Jurkat, Clone E6-1 (cell line): ENCODE data around the gene PHF24. TPM values are rescaled to one million over a fixed set of nuclear protein-coding genes. Genes with fewer than 3 reads are reported as not detected.
"Not testable (repeated sequence)": the region's sequence is repeated elsewhere in the genome, so short reads cannot be mapped to it uniquely, and the experiment has no call there.

Source experiments
- DNase-seq: peaks from one replicate; pipeline ENCODE4 v3.0.0-alpha.2; 2011; ENCODE audit warnings: low read depth, low spot score
- H3K4me3 ChIP-seq: 2 replicates; pipeline ENCODE4 v1.5.1; 2011; ENCODE audit warnings: mild to moderate bottlenecking, low read length, control low read depth, moderate library complexity
- polyA plus RNA-seq: library from polyadenylated mRNA; unstranded; fragments of >200 nt; gene quantifications from one replicate; pipeline ENCODE4 v1.2.1, GENCODE V29; 2012; ENCODE audit warnings: missing spikeins; ENCODE audit not compliant: insufficient read length, insufficient read depth

Gene PHF24
- 0.90 TPM for polyA plus RNA-seq

- no peak for DNase-seq
- H3K4me3 ChIP-seq: peak within 1 kb of the TSS; percentile 30
Observed at GRCh38 chr9:34957492-34958410, at the start of gene PHF24. PHF24 (plus strand) TSS chr9:34958285; CDS start chr9:34971299, 13,014 bp downstream.

DNA sequence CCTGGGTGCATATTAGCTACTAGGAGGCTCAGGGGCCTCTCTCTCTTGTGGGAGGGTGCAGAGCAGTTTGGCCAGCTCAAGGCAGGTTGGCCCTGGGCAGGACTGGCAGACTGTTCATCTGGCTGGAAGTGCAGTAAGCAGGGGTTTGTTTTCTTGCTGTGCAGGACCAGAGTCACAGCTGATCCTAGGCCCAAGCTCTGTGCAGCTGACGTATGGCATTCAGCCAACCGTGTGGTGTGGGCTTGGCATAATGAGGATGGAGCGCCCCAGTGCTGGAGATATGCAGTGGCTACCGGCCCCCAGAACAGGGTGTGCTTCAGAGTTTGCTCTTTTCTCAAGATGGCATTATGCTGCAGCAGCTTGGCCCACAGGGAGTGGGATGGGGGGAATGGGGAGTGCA lies 31.0 kb upstream of the PHF24 start:
- no peak for DNase-seq
- H3K4me3 ChIP-seq: no peak overlapping the region

DNA sequence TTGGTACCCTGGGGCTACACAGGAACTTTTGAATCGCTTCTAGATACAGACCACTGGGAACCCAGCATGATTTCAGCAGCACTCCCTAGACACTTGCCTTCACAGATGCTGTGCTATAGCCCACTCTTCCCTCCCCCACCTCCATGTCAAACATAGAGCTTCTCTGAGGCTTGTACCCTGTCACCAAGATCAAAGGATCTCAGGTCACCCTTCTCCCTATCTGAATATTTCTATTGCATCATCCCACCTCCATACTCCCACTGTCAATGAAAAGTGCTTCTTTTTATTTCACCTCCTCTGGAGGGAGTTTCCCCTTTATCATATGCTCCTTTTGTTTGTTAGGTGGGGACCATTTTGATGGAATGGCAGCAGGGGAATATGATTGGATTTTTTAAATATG lies 29.2 kb upstream of the PHF24 start:
- DNase-seq: no peak
- H3K4me3 ChIP-seq: no peak overlapping the region

DNA sequence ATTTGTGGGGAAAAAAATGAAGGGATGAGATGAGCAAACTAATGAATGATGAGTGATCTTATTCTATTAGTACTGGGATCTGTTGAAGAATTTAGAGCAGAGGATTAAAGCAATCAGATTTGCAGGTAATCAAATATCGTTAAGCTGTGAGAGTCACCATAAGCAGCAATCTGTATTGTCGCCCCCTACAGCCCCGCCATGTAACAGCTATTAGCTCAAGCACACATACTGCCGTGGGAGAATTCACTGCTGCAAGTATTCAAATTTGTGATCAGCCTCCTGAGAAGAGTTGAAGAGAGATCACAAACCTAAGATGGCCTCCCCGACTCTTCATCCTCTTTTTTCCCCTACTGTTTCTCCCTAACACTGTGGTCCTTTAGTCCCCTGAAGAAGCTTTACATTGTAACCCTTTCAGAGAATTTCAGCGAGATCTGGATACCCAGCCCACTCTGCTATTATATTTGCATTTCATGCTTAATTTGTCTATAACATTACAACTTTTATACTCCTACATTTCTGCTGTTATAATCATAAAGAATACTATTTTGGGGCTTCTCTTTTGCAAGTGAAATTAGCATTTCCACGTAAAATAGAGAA lies 28.5 kb upstream of the PHF24 start:
- H3K4me3 ChIP-seq: no peak overlapping the region
- peak; percentile 32 for DNase-seq

DNA sequence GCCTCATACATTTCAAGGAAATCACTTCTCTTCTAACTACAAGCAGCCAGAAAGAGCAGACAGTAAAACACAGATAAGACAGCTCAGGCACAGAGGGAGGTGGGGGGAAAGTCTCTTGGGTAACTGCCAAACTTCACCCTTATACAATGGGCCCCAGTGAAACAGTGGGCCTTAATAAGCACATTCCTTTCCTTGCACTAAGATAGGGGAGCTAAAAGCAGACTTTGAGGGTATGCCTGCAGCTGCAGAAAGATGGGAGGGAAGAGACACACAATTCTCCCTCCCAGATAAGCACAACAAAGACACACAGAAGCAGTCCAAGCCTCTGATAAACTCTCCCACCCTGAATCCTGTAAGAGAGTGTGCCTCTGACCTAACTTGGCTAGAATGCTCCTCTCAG lies 18.1 kb upstream of the PHF24 start:
- not testable (repeated sequence) for H3K4me3 ChIP-seq, DNase-seq

- DNase-seq: no peak
- H3K4me3 ChIP-seq: no peak overlapping the region
Observed at GRCh38 chr9:34948451-34948850, 9.6 kb upstream of the PHF24 start.

DNA sequence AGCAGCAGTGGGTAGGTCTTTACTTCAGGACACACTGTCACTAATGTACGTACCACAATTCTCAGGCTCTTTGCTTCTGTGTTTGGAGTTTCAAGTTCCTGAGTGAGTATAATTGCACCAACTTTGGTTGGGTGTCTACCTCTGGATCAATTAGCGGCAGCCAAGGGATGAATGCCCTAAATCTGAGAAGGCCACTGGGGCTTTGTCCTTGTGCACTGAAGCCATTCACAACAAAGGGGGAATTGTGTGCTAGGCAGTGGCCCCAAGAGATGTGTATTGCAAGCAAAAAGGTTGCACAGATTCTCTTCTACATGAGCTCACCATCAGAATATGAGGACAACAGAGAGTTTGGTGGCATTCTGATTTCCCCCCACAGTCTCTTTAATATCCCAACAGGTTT lies 3.9 kb upstream of the PHF24 start:
- DNase-seq: no peak

DNA sequence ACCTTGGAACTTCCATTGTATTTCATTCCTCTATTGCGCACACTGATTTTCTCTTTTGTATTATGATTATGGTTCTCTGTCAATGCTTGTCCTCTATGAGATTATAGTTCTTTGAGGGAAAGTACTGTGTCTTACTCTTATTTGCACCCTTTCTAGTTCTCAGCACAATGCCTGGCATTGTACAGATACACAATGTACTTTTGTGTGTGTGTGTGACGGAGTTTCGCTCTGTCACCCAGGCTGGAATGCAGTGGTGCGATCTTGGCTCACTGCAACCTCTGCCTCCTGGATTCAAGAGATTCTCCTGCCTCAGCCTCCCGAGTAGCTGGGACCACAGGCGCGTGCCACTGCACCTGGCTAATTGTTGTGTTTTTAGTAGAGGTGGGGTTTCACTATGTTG lies 2.0 kb upstream of the PHF24 start:
- H3K4me3 ChIP-seq, DNase-seq: not testable (repeated sequence)

More for the DNA sequence above, 3.9 kb upstream of the PHF24 start:
- no peak overlapping the region for H3K4me3 ChIP-seq

DNA sequence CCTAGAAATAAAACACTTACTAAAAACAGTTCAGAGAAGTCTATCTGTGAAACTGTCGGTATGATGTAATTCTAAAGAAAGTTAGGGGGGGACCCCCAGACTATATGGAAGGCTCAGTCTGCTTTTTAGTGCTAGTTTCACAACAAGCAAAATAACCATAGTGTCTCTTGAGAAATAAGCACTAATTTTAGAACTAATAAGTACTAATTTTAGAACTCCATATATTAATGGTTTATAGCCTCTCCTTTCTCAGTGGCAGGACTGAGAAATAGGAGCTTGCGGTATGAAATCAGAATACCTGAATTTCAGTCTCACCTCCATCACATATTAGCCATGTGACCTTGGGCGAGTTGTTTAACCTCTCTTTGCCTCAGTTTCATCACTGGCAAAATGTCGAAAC lies 1.4 kb upstream of the PHF24 start:
- DNase-seq: no peak
- H3K4me3 ChIP-seq: no peak overlapping the region

DNA sequence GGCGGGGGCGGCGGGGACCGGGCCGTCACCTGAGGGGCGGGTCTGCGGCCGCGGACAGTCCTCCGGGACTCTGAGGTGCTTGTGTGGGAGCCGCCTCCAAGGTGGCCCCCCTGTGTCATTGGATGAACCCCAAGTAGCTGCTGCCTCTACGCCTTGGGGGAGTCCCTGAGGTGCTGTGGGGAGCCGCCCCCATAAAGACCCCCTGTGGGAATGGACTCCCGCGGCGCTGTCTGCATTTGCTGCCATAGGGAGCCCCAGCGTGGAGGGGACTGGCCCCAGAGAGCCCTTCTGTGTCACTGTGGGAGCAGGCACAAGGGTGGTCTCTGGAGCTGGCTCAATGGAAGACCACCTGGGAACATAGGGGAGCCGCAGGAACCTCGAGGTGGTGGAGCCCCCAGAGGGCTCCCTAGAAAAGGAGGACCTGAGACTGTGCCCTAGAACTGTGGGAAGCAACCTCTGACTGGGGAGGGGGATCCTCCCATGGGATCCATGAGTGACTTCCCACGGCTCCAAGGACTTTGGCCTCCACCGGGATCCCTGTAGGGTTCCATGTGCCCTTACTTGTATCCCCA lies 412 bp downstream of the PHF24 start:
- peak overlapping the region; percentile 18; the same call in 1 of the 2 replicates for H3K4me3 ChIP-seq
- DNase-seq: no peak

DNA sequence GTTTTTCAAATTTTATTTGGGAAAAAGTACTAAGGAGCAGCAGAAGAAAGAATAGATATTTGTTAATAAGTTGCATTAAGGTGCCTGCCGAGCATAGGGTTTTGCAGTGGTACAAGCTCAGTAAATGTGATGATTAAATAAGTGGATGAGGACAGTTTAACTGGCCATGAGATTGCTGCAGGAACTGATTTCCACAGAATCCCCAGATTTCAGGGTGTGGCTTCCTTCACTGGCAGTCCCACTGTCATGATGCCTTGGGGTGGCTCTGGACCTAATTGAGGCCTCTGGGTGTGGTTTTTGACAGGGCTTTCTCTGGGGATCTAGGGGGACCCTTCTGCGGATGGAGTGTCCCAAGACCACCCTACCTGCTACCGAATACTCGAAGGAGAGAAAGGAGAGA lies 1.4 kb downstream of the PHF24 start:
- no peak for DNase-seq
- H3K4me3 ChIP-seq: no peak overlapping the region

DNA sequence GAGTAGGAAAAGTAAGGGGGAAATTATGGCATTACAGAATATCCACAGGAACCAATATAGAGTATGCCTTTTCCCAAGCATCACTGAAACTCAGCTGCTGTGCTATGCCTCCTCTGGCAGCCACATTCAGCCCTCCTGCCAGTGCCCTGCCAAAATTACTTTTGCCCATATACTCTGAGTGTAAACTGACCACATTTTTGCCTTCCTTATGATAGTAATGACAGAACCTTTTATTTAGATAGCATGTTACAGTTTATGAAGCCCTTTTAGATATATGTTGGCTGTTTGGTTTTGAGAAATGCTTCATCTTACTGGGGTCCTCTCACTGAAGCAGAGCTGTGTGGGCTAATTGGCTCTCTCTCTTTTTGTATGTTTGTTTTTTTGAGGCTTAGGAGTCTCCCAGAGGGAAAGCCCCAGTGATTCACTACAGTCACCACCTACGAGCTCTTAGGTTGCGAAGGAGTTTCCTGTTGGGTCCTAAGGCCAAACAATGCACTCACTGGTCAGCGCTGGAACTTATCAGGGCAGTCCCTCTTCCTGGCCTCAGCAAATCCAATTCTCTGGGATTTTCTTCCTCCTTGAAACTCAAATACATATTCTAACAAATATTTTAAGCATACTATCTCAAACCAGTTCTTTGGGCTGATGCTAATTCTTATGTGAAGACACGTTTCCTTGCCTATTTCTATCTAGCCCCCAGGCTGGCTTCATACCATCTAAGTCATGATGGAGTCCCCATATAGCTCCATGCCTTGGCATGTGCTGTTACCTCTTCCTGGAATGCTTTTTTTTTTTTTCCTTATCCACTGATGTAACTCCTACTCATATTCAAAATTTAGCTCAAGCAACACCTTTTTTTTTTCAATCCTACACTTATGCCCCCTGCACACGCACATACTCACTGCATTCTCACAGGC lies 3.7 kb downstream of the PHF24 start:
- H3K4me3 ChIP-seq: no peak overlapping the region
- DNase-seq: no peak

DNA sequence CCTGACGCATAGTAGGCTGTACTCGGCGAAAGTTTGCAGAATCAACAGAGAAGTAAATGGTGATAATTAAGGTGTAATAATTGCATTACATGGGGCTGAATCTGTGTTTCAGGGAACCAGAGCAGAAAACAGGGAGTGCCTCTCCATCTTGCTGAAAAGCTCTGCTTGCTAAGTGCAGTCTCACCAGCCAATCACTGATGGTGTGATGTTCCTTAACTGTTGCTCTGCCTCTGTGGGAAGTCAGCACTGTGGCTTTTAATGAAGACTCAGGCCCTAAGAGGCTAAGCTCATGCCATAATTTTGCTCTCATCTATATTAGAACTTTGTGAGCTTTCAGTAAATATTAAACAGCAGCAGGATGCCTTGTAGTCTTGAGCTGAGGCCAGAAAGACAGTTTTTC lies 4.5 kb downstream of the PHF24 start:
- no peak overlapping the region for H3K4me3 ChIP-seq
- DNase-seq: no peak

- H3K4me3 ChIP-seq: no peak overlapping the region
Observed at GRCh38 chr9:34963552-34963951, 5.5 kb downstream of the PHF24 start.

DNA sequence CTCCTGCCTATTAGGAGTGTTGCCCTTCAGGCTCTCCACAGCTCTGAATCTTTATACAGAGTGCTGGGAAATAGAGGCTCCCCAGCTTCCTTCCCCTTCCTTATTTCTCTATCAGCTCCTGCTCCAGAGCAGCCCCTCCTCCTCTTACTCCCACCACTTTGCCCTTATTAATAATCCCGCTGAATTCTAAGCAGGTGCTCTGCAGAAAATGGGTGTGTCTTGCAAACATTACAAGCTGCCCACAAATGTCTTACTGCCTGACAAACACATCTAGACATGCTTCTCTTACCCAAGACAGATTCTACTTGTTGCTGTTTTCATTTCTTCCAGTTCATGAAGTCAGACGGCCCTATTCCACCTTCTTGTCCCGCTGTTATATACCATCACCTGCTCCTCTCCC lies 6.4 kb downstream of the PHF24 start:
- no peak overlapping the region for H3K4me3 ChIP-seq
- DNase-seq: no peak

More at GRCh38 chr9:34963552-34963951, 5.5 kb downstream of the PHF24 start:
- DNase-seq: no peak

- no peak overlapping the region for H3K4me3 ChIP-seq
- no peak for DNase-seq
Observed at GRCh38 chr9:34971146-34971811, 13.2 kb downstream of the PHF24 start.

- no peak for DNase-seq
- H3K4me3 ChIP-seq: no peak overlapping the region
Observed at GRCh38 chr9:34974664-34975063, 16.6 kb downstream of the PHF24 start.

DNA sequence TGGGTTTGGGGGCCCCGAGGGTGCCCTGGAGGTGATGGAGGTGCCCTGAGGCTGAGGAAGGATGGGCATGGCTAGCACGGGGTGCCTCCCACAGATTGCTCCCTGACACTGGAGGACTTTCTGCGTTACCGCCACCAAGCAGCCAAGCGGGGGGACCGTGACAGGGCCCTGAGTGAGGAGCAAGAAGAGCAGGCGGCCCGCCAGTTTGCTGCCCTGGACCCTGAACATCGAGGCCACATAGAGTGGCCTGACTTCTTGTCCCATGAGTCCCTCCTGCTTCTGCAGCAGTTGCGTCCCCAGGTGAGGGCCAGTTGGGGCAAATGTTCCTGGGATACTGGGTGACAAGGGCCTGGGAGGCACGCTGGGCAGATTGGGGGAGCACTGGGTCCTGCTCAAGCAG lies 18.4 kb downstream of the PHF24 start:
- no peak for DNase-seq
- no peak overlapping the region for H3K4me3 ChIP-seq

DNA sequence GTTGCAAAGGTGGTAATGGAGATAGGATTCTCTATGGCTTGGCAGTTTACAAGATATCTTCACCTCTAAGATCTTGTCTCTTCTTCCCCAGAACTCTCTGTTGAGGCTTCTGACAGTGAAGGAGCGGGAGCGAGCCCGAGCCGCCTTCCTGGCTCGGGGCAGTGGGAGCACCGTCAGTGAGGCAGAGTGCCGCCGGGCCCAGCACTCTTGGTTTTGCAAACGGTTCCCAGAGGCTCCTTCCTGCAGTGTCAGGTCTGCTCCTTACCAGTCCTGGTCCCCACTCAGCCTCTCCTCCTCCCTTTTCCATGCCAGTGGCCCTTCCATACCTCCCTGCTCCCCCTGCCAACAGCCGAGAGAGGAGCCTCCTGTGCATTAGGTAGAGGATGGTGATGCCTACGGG lies 18.9 kb downstream of the PHF24 start:
- no peak for DNase-seq
- no peak overlapping the region for H3K4me3 ChIP-seq
